ENCODE data around the gene SLC7A9.

The SLC7A9 gene

DNA sequence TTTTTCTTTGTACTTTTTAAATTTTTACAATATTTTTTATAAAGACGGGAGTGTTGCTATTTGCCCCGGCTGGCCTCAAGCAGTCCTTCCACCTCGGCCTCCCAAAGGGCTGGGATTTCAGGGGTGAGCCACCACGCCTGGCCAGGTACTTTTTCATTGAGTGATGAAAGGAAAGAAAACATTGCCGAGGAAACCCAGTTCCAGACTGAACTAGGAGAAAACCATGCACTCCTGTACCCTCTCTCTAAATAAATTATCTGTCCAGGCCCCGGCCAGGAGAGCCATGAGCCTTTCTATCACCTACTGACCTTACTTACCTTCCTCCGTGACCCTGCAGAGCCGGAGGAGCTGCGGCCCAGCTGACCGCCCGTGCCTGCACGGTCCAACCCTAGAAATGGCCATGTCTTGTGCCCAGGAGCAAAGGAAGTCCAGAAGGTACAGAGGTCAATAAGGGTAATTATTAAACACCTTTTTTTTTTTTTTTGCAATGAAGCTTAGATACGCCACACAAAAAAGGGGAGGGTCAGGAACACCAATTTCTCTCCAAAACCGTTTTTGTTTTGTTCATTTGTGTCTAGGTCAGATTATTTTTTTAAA lies at the start of gene SLC7A9:
Gene SLC7A9, minus strand, starts transcription at position 399 of the 597 bp plus-strand sequence. CDS start 1,233 bp downstream, outside the sequence.
- no peak for DNase-seq (ENCODE audit: low read depth in 1 of 2, low spot score in 1 of 2)

DNA sequence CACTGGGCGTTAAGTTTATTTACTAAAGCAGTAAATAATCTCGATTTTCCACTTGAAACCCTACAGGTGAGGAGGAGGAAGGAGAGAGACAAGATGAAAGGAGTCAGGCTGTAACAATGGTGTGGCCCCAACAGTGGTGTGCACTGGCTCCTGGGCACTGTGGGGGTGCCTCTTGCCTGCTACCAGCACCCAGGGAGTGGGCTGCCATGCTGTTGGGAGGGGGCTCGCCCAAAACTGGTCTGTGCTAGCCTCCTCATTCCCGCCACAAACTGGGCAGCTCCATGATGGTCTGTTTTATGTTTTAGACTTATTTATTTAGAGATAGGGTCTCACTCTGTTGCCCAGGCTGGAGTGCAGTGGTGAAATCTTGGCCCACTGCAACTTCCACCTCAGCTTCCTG lies 49.8 kb upstream of the SLC7A9 start:
- no peak for DNase-seq (ENCODE audit: low read depth in 1 of 2, low spot score in 1 of 2)

DNA sequence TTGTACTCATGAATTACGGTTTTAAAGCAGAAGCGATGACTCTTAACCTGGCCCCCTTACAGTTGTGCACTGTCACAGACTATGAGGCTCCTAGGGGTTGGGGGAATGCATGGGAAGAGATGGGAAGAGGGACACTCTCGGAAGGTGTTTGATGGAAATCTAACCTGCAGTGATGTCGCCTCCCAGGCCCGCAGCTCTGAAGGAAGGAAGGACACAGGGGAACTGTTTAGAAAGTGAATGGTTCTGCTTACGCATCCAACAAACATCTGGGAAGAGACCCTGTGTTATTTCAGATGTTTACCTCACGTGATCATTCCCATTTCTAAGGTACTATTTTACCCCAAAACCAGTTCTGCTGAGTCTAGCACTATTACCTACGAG lies 48.0 kb upstream of the SLC7A9 start:
- no peak for DNase-seq (ENCODE audit: low read depth in 1 of 2, low spot score in 1 of 2)

DNA sequence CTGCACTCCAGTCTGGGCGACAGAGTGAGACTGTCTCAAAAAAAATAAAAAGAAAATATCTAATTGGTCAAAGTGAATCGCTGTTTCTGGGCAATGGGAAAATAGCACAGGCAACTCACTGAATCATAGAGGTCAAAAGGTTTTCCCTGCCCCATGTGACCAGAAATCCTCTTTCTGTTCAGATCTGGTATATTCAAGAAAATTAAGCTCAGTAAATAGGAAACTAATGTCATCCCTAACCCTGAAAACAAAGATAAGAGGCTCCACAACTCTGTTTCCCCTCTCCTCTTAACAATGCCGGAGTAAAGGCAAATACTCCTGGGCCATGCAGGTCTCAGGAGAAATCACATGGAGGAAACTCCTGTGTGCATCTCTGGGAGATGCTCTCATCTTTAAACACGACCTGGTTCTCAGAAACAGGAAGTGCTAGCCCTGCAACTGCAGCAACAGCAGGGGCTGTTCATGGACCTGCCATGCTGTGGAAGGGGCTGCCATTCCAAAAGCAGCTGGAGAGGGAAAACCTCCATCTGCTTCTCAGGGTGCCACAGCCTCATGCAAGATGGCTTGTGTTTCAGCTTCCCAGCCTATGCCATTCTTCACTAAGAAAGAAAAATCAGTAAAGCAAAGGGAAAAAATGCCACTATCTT lies 47.5 kb upstream of the SLC7A9 start:
- no peak for DNase-seq (ENCODE audit: low read depth in 1 of 2, low spot score in 1 of 2)

DNA sequence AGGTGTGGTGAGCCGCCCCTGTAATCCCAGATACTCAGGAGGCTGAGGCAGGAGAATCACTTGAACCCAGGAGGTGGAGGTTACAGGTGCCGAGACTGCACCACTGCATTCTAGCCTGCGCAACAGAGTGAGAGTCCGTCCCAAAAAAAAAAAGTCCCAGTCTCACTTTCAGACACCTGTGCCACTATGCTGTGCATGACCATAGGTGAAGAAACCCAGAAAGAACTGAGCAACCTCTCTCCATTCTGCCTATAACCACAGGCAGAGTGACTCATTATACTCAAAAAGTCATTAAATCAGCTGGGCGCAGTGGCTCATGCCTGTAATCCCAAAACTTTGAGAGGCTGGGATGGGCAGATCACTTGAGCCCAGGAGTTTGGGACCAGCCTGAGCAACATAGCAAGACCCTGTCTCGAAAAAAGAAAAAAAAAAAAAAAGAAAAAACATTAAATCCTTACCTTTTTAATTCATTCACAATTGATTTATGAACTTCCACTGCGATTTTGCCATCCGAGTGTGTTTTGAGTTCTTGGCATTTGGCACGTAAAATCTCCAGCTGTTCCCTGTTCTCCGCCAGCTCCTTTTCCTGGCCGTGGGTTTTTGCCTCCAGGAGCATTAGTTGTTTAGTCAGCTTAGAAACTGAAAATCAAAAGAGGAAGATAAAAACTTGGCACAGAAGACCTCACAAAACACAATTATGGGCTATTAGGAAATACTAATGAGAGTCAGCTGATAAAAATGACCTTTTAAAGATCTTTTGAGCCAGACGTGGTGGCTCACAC lies 45.5 kb upstream of the SLC7A9 start:
- DNase-seq (ENCODE audit: low read depth in 1 of 2, low spot score in 1 of 2) = no peak

DNA sequence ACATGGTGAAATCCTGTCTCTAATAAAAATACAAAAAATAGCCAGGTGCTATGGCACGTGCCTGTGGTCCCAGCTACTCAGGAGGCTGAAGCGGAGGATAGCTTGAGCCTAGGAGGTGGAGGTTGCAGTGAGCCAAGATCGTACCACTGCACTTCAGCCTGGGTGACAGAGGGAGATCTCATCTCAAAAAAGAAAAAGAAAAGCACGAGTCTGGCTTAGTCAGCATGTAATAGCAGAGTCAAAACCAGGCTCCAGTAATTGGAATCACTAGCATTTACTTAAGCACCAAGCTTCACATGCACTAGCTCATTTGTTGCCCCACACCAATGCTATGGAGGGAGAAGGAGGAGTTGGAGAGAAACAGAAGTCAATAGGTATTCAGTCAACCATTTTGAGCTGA lies 41.9 kb upstream of the SLC7A9 start:
- no peak for DNase-seq (ENCODE audit: low read depth in 1 of 2, low spot score in 1 of 2)

DNA sequence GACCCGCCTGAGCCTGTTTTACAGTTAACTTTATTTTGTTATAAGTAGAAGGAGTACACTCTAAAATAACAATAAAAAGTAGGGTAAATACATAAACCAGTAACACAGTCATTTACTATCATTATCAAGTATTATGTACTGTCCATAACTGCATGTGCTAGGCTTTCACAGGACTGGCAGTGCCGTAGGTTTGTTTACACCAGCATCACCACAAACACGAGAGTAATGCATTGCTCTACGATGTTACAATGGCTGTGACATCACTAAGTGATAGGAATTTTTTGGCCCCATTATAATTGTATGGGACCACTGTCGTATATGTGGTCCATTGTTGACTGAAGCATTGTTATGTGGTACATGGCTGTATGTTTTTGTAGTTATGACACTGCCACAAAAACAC lies 41.3 kb upstream of the SLC7A9 start:
- DNase-seq (ENCODE audit: low read depth in 1 of 2, low spot score in 1 of 2) = no peak

DNA sequence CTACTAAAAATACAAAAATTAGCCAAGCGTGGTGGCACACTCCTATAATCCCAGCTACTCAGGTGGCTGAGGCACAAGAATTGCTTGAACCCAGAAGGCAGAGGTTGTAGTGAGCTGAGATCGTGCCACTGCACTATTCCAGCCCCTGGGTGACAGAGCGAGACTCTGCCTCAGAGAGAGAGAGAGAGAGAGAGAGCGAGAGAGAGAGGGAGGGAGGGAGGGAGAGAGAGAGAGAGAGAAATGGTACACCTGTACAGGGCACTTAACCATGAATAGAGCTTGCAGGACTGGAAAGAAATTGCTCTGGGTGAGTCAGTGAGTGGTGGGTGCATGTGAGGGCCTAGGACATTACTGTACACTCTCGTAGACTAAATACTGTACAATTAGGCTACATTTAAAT lies 40.5 kb upstream of the SLC7A9 start:
- DNase-seq (ENCODE audit: low read depth in 1 of 2, low spot score in 1 of 2) = no peak

DNA sequence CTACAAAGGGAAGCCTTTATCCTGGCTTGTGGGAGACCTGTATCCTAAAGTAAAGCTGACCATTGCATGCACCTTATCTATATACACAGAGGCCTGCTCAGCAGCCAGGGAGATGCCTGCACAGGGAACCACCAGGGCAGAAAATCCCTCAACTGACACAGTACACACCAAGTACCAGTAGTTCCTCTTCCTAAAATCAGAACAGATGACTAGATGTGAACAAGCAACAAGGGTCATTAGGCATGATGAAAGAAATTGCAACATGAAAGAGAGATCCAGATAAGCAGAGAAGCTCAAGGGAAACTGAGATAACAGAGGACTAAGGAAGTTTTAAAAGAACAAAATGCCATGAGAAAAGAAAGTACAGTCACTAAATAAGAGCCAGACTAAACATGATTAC lies 39.7 kb upstream of the SLC7A9 start:
- DNase-seq (ENCODE audit: low read depth in 1 of 2, low spot score in 1 of 2) = no peak

DNA sequence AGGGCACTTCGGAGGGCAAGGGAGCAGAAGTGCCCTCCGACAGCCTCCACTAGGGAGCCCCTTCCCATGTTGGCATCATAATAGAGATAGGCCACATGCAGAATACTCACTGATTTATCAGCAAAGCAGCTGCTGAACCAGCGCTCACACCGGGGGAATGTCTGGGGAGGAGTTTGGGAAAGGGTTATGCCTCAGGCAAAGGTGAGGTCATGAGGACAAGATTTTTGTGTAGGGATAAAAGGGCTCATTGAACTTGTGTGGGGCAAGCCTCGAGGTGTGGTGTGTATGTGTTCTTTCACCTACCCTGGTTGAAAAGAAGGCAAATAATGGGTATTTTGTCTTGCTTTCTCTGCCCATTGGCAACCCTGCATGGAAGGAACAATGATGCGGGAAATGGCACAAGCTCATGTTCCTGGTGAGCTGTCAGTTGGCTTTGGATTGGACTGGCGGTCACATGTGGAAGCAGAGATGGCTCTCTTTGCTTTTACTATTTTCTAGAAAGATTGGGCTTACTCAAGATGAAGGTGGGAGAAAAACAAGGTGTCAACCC lies 39.1 kb upstream of the SLC7A9 start:
- DNase-seq (ENCODE audit: low read depth in 1 of 2, low spot score in 1 of 2) = no peak

DNA sequence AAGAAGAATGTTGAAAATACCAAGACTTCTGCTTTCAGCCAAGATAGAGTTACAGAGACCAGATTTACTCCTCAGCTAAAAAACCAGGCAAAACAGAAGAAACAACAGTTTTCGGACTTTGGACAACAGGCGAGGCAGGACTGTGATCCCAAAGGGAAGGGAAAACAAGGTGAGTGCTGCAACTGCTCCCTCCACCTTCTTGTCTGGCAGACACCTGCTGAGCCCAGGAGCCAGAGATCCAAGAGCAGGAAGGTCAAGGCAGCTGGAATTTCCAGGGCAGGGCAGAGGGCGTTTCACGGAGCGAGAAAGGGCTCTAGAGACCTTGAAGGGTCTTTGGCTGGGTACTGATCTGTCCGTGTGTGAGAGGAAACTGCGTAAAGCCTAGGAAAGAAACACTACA lies 32.9 kb upstream of the SLC7A9 start:
- DNase-seq (ENCODE audit: low read depth in 1 of 2, low spot score in 1 of 2) = no peak

DNA sequence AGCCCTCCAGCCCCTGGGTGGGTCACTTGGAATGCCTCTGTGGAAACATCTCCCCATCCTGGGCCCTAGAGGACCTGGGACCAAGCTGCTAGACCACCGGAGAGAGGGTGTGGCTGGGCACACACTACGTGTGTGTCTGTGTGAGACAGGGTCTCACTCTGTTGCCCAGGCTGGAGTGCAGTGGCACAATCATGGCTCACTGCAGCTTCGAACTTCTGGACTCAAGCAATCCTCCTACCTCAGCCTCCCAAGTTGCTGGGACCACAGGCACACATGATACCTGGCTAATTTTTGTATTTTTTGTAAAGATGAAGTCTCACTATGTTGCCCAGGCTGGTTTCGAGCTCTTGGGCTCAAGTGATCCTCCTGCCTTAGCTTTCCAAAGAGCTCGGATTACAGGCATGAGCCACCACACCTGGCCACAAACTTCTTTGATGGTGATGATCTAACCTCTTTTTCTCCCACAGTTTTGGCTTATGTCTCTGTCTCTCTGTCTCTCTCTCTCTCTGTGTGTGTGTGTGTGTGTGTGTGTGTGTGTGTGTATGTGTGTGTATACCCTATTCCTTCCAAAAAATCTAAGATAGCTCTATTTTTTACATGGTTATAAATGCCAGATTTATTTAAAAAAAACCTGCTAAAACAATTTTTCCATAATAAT lies 32.1 kb upstream of the SLC7A9 start:
- DNase-seq (ENCODE audit: low read depth in 1 of 2, low spot score in 1 of 2) = no peak

DNA sequence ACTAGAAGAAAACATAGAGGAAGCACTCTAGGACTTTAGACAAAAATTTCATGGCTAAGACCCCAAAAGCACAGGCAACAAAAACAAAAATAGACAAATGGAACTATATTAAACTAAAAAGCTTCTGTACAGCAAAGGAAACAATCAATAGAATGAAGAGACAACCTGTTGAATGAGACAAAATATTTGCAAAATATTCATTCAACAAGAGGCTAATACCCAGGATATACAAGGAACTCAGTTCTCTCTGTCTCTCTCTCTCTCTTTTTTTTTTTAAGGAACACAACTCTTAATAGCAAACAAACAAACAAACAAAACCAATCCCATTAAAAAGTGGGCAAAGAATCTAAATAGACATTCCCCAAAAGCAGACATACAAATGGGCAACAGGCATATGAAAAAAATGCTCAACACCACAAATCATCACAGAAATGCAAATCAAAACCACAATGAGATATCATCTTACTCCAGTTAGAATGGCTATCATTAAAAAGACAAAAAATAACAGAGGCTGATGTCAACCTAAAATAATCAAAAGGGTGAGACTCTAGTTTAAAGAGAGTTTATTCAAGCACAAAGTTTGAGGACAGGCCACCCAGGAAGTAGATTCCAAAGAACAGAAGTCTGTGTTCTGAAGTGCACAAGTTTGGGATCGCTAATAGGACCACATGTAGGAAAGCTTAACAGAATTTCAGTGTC lies 27.1 kb upstream of the SLC7A9 start:
- DNase-seq (ENCODE audit: low read depth in 1 of 2, low spot score in 1 of 2) = no peak

DNA sequence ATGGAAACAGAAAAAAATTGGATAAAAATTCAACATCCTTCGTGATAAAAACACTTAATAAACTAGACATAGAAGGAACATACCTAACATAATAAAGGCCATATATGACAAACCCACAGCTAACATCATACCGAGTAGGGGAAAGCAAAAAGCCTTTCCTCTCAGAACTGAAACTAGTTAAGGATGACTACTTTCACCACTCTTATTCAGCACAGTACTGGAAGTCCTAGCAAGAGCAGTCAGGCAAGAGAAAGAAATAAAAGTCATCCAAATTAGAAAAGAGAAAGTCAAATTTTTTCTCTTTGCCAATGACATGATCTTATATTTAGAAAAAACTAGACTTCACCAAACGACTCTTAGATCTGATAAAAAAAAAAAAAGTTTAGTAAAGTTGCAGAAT lies 25.8 kb upstream of the SLC7A9 start:
- no peak for DNase-seq (ENCODE audit: low read depth in 1 of 2, low spot score in 1 of 2)

DNA sequence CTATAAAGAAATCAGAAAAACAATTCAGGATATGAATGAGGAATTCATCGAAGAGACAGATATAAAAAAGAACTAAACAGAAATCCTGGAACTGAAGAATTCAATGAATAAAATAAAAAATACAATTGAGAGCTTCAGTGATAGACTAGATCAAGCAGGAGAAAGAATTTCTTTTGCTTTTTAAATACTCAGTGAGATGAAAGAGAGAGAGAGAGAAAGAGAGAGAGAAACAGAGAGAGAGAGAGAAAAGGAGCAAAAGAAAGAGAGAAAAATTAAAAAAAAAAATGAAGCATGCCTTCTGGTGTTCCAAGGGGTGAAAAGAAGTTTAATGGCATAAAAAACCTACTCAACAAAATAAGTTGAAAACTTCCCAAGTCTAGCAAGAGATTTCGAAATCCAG lies 22.0 kb upstream of the SLC7A9 start:
- no peak for DNase-seq (ENCODE audit: low read depth in 1 of 2, low spot score in 1 of 2)

DNA sequence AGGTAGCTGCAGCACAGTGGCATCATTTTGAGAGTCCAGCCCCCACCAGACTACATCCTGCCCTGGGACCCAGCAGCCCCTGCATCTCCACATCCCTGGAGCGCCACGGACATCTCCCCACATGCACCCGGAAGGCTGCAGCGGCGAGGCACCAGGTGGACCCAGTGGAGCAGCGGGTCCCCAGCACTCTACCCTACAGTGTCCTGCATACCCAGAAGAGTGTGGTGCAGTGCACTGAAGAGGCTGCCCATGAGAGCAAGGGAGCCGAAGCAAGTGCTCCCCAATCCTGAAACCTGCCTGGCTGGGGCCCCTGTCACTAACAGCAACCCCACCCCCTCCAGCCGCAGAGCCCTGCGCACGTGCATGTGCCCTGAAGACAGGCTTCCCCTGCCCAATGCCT lies 21.3 kb upstream of the SLC7A9 start:
- no peak for DNase-seq (ENCODE audit: low read depth in 1 of 2, low spot score in 1 of 2)

DNA sequence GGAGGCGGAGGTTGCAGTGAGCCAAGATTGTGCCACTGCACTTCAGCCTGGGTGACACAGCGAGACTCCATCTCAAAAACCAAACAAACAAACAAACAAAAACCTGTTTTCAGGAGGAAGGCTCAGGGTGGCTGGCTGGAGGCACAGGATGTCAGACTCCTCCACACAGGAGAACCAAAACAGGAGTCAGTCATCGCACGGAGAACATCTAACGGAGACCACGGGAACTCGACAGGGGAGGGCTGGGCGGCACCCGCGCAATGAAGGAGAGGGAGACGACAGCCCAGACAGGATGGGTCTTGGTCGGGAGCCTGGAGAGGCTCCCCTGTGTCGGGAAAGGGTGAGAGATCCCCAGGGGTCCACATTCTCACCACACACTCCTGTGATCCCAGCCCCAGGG lies 20.8 kb upstream of the SLC7A9 start:
- DNase-seq (ENCODE audit: low read depth in 1 of 2, low spot score in 1 of 2) = no peak

DNA sequence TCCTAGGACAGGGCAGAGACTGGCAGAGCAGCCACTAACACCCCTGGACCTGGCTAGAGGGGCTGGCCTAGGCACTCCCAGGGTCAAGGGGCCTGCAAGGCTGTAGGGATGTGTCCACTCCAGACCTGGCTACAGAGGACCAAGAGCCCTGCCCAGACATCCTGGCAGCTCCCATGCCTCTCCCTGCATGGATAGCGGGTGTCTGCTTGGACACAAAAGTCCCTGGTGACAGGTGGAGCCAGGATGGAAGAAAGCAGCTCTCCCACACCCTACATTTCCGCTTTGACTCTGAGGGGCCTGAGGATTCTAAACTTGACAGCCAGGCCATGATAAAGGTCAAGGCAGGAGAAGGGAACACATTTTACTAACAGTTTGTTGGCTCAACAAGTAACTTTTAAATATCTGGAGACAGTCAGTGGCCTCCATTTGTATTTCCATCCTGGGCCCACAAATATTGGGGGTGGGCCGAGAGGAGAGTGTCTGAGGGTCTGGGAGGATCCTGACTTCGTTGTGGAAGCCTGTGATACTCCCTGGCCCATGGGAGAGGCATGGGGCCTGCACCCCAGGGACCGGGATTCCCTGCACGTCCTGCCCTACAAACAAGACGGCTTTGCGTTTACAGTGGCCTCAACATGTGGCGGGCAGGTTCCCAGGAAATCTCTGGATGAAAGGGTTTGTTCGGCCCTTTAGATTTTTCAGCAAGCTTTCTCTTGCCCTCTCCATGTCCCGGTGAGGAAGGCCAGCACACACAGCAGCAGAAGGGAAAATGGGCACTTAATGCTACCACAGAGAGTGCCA lies 19.8 kb upstream of the SLC7A9 start:
- DNase-seq (ENCODE audit: low read depth in 1 of 2, low spot score in 1 of 2) = no peak

DNA sequence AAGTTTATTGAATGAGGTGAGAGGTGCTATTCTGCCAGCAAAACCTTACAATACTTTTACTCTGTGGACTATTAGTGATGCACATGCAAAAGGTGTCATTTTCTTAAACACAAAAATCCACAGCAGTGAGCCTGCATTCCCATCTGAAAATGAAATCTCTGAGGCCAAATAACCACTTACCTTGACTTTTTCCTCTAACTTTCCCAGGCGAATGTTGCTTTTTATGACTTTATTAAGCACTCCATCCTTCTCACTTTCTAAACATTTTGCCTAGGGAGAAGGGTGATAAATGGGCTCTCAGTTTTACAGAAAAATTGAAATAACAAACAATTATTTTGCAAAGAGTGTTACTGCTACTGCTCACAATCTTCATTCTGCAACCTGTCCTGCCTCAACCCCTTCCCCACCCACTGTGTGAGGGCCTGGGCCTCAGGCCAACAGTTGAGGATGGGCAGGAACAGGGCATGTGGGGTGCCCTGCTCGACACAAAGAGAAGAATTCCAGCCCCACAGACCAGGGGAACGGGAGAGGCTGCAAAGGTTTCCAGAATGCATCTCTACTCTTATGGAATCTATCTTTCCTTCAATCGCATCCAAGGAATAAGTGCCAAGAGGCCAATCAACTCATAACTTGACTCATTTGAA lies 18.1 kb upstream of the SLC7A9 start:
- DNase-seq (ENCODE audit: low read depth in 1 of 2, low spot score in 1 of 2) = no peak

DNA sequence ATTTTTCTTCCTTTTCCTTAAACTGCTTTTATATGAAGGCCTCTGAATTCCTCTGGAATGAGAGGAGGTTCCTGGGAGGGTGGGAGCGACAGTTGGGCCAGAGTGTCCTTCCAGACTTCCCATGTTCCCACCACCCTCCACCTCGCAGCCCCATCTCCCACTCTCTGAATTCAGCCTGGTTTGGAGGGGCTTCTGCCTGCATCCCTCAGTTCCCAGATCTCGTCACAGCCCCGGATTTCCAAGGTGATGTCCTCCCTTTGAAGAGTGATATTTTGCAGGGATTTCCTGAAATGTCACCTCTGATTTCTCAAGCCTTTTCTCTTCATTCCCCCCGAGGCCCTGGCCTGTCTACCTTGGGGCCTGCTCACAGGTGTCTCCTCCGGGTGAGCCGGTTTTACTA lies 16.7 kb upstream of the SLC7A9 start:
- DNase-seq (ENCODE audit: low read depth in 1 of 2, low spot score in 1 of 2) = no peak

Measured in activated T-helper 1 cell treated with anti-CD3 and anti-CD28 coated beads, Interleukin-2, amount 50 U/mL, for 16 hours (primary cell).